ENCODE measurements around the gene NUDCD2. TPM values are rescaled to one million over a fixed set of nuclear protein-coding genes. Genes with fewer than 3 reads are reported as not detected.

The NUDCD2 gene
- total RNA-seq, 1 experiment from 2014 or later: 56.8 TPM

- Histone ChIP-seq H3K9me2 (ENCODE audit: insufficient read depth) (no peaks in the 10 kb centered on the region), H3K4me1 (ENCODE audit: control insufficient read depth in 1 of 2, insufficient read depth in 2 of 2, low read length in 2 of 2) (peaks cover 0 to 3% of the 10 kb centered on the region in 2 experiments; a peak in 1 of 4 replicates), H3K36me3 (ENCODE audit: control insufficient read depth in 1 of 2, insufficient read depth in 2 of 2, low read length in 2 of 2) (peaks cover 27 to 40% of the 10 kb centered on the region in 2 experiments), H3K27ac (ENCODE audit: low read depth, low read length) (no peak overlapping the region), H3K27me3 (ENCODE audit: insufficient read depth, low read length) (no peaks in the 10 kb centered on the region), H4K20me1 (ENCODE audit: insufficient read depth) (no peaks in the 10 kb centered on the region), H3K79me2 (ENCODE audit: insufficient read depth, low read length) (peaks cover 55% of the 10 kb centered on the region), H3K4me2 (ENCODE audit: low read length) (no peak overlapping the region), H3K9ac (ENCODE audit: low read length) (no peak overlapping the region), H3K9me3 (ENCODE audit: control insufficient read depth in 1 of 2, insufficient read depth in 1 of 2, low read depth in 1 of 2, low read length in 2 of 2) (no peaks in the 10 kb centered on the region), H3K4me3 (replicated peaks in 1 of 2; ENCODE audit: low read depth in 1 of 2, low read length in 2 of 2) (no peak overlapping the region), H2AFZ (ENCODE audit: low read depth, low read length, poor library complexity, severe bottlenecking) (no peak overlapping the region)
- no peak for ATAC-seq
- intact Hi-C loops (cut with micrococcal nuclease): no loop called here
- CTCF ChIA-PET: no interaction called here
- no TSS peak for BruUV-seq (replicated peaks)
- TF ChIP-seq CTCF (IDR thresholded peaks at IDR 0.05 in 2 of 3, conservative IDR thresholded peaks at IDR 0.05 in 1 of 3; ENCODE audit: borderline replicate concordance in 1 of 3, insufficient read depth in 1 of 3, low read depth in 2 of 3, low read length in 2 of 3): no peak
- TF ChIP-seq SRF (IDR thresholded peaks at IDR 0.05; ENCODE audit: low read depth): no peak
- TF ChIP-seq TCF7L2 (IDR thresholded peaks at IDR 0.05; ENCODE audit: borderline replicate concordance, extremely low read depth, insufficient read depth, insufficient read length): no peak
- no peak for TF ChIP-seq ZFX (IDR thresholded peaks at IDR 0.05)
- no peak for TF ChIP-seq SIN3A (IDR thresholded peaks at IDR 0.05; ENCODE audit: low read depth)
- no peak for TF ChIP-seq MAX (IDR thresholded peaks at IDR 0.05)
- no peak for TF ChIP-seq EZH2phosphoT487 (IDR thresholded peaks at IDR 0.05; ENCODE audit: borderline replicate concordance)
- no peak for TF ChIP-seq ZNF274 (IDR thresholded peaks at IDR 0.05; ENCODE audit: low read depth, low read length)
- no peak for TF ChIP-seq JUND (IDR thresholded peaks at IDR 0.05)
- TF ChIP-seq ATF3 (IDR thresholded peaks at IDR 0.05): no peak
- TF ChIP-seq YY1 (IDR thresholded peaks at IDR 0.05; ENCODE audit: extremely low read depth, insufficient replicate concordance, low read depth, low read length): no peak
- no peak for TF ChIP-seq SP1 (IDR thresholded peaks at IDR 0.05; ENCODE audit: low read depth)
- no peak for TF ChIP-seq POLR2AphosphoS5 (IDR thresholded peaks at IDR 0.05; ENCODE audit: low read depth, low read length)
- no peak for TF ChIP-seq ELF1 (IDR thresholded peaks at IDR 0.05; ENCODE audit: borderline replicate concordance, low read depth)
- no peak for TF ChIP-seq EGR1 (IDR thresholded peaks at IDR 0.05; ENCODE audit: low read depth)
- no peak for TF ChIP-seq EZH2 (IDR thresholded peaks at IDR 0.05)
- no peak for TF ChIP-seq RAD21 (IDR thresholded peaks at IDR 0.05; ENCODE audit: low read depth)
- no peak for TF ChIP-seq FOSL1 (IDR thresholded peaks at IDR 0.05; ENCODE audit: low read depth)
- TF ChIP-seq REST (IDR thresholded peaks at IDR 0.05; ENCODE audit: low read depth): no peak
- POLR2A ChIA-PET: interaction anchor here (2.2 kb wide), 1 partner anchor 30 kb away, joined by 5 read pairs; the partner anchor contains the start of gene CCNG1
- no peak for DNase-seq (ENCODE audit: low read depth, low spot score)
- RAD21 ChIA-PET (ENCODE audit: low non-redundant PET in 1 of 2, low total read pairs in 2 of 2, uncharacterized antibody in 2 of 2, unreplicated experiment in 2 of 2): no interaction called here
These were observed 7.8 kb upstream of the NUDCD2 start for GRCh38 chr5:163467682-163468081.

Data from HCT116 (cell line).